Fibroblast of lung (primary cell): ENCODE measurements around the gene RAB40B. TPM values are rescaled to one million over a fixed set of nuclear protein-coding genes. Genes with fewer than 3 reads are reported as not detected.

ENCODE experiments used
- DNase-seq, 2 donors: peaks; one replicate each; pipeline versions ENCODE4 v3.0.0 to v3.0.0-alpha.2; 2010; ENCODE audit warnings: low read depth in 2 of 2
- H2AFZ ChIP-seq: 2 replicates; pipeline ENCODE4 v1.5.1; 2012; ENCODE audit warnings: low read length, control low read depth, inconsistent platforms
- H3K27ac ChIP-seq: 2 replicates; pipeline ENCODE4 v1.5.1; 2011; ENCODE audit warnings: low read length, control low read depth; ENCODE audit not compliant: insufficient read depth
- H3K27me3 ChIP-seq: 2 replicates; pipeline ENCODE4 v1.5.1; 2011; ENCODE audit warnings: mild to moderate bottlenecking, low read length; ENCODE audit not compliant: control insufficient read depth, insufficient read depth
- H3K36me3 ChIP-seq: 2 replicates; pipeline ENCODE4 v1.5.1; 2011; ENCODE audit warnings: low read length; ENCODE audit not compliant: control insufficient read depth, insufficient read depth
- H3K4me1 ChIP-seq: 2 replicates; pipeline ENCODE4 v1.5.1; 2011; ENCODE audit warnings: low read length; ENCODE audit not compliant: control insufficient read depth, insufficient read depth; ENCODE audit errors: extremely low read depth
- H3K4me2 ChIP-seq: 2 replicates; pipeline ENCODE4 v1.5.1; 2011; ENCODE audit warnings: low read length, control low read depth; ENCODE audit not compliant: insufficient read depth; ENCODE audit errors: extremely low read depth
- H3K4me3 ChIP-seq, 4 experiments: fragments of 200-600 bp in 1 of 4; sonication (generic) in 1 of 4; replicated peaks in 1 of 4; 2 replicates each; pipeline ENCODE4 v1.5.1; 2011 to 2016; ENCODE audit warnings: low read length in 4 of 4, low read depth in 3 of 4, mild to moderate bottlenecking in 3 of 4, control low read depth in 2 of 4, inconsistent platforms in 1 of 4, mixed read lengths in 1 of 4; ENCODE audit not compliant: insufficient read depth in 1 of 4; ENCODE audit errors: control extremely low read depth in 1 of 4
- H3K79me2 ChIP-seq: 2 replicates; pipeline ENCODE4 v1.5.1; 2012; ENCODE audit warnings: mild to moderate bottlenecking, low read length, inconsistent platforms; ENCODE audit not compliant: control insufficient read depth, insufficient read depth
- H3K9ac ChIP-seq: 2 replicates; pipeline ENCODE4 v1.5.1; 2011; ENCODE audit warnings: mild to moderate bottlenecking, low read length, control low read depth; ENCODE audit not compliant: insufficient read depth
- H3K9me3 ChIP-seq: 2 replicates; pipeline ENCODE4 v1.5.1; 2012; ENCODE audit warnings: low read depth, low read length; ENCODE audit not compliant: control insufficient read depth, insufficient read depth
- H4K20me1 ChIP-seq: 2 replicates; pipeline ENCODE4 v1.5.1; 2011; ENCODE audit warnings: low read length; ENCODE audit not compliant: control insufficient read depth, insufficient read depth; ENCODE audit errors: extremely low read depth
- EZH2 ChIP-seq: IDR thresholded peaks from 2 replicates; pipeline ENCODE4 v1.5.1; 2012; ENCODE audit warnings: low read length, control low read depth, mild to moderate bottlenecking; ENCODE audit errors: missing control alignments
- polyA plus RNA-seq, 2 donors: library from polyadenylated mRNA; depleted of rRNA in 1 of 2; stranded (reverse) in 1 of 2; unstranded in 1 of 2; fragments of >200 nt; gene quantifications; 2 replicates each; pipeline ENCODE4 v1.2.1, GENCODE V29; 2011 to 2012; ENCODE audit warnings: missing spikeins in 1 of 2
- total RNA-seq: library from RNA; depleted of rRNA; stranded (reverse); fragments of >200 nt; gene quantifications from 2 replicates; pipeline ENCODE4 v1.2.1, GENCODE V29; 2014
- TF ChIP-seq, protein P1 (sequence below), 2 donors: IDR thresholded peaks in 1 of 2; conservative IDR thresholded peaks in 1 of 2; 1 replicate in 1 of 2; 2 replicates in 1 of 2; pipeline ENCODE4 v1.5.1; 2011 to 2012; ENCODE audit warnings: low read length in 2 of 2, control low read depth in 1 of 2, inconsistent platforms in 1 of 2, low read depth in 1 of 2, mild to moderate bottlenecking in 1 of 2

Gene RAB40B
- total and polyA plus RNA-seq, 2 donors (not counting 1 experiment from before 2014, with no cell fraction given): 3.3 TPM

DNA sequence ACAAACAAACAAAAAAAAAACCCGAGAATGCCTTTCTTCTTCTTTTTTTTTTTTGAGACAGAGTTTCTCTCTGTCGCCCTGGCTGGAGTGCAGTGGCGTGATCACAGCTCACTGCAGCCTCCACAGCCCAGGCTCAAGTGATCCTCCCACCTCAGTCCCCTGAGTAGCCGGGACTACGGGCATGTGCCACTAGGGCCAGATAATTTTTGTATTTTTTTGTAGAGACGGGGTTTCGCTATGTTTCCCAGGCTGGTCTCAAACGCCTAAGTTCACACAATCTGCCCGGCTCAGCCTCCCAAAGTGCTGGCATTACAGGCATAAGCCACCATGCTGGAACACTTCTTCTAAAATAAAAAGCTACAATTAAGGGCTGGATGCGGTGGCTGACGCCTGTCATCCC is 33.3 kb downstream of the RAB40B start:
- no peaks in the 10 kb centered on the region for H4K20me1 ChIP-seq
- H2AFZ ChIP-seq: no peak overlapping the region
- no peaks in the 10 kb centered on the region for H3K27me3 ChIP-seq
- no peak overlapping the region for H3K9ac ChIP-seq
- no peaks in the 10 kb centered on the region for H3K4me1 ChIP-seq
- TF ChIP-seq, protein P1, sequence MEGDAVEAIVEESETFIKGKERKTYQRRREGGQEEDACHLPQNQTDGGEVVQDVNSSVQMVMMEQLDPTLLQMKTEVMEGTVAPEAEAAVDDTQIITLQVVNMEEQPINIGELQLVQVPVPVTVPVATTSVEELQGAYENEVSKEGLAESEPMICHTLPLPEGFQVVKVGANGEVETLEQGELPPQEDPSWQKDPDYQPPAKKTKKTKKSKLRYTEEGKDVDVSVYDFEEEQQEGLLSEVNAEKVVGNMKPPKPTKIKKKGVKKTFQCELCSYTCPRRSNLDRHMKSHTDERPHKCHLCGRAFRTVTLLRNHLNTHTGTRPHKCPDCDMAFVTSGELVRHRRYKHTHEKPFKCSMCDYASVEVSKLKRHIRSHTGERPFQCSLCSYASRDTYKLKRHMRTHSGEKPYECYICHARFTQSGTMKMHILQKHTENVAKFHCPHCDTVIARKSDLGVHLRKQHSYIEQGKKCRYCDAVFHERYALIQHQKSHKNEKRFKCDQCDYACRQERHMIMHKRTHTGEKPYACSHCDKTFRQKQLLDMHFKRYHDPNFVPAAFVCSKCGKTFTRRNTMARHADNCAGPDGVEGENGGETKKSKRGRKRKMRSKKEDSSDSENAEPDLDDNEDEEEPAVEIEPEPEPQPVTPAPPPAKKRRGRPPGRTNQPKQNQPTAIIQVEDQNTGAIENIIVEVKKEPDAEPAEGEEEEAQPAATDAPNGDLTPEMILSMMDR (conservative IDR thresholded peaks at IDR 0.05 in 1 of 2, IDR thresholded peaks at IDR 0.05 in 1 of 2; ENCODE audit: low read depth in 1 of 2, low read length in 2 of 2): no peak
- no peak for TF ChIP-seq EZH2
- H3K27ac ChIP-seq: no peak overlapping the region
- H3K9me3 ChIP-seq: no peaks in the 10 kb centered on the region
- H3K36me3 ChIP-seq: no peaks in the 10 kb centered on the region
- H3K79me2 ChIP-seq: no peaks in the 10 kb centered on the region
- no peak overlapping the region for H3K4me2 ChIP-seq
- DNase-seq: no peak
- H3K4me3 ChIP-seq: no peak overlapping the region

DNA sequence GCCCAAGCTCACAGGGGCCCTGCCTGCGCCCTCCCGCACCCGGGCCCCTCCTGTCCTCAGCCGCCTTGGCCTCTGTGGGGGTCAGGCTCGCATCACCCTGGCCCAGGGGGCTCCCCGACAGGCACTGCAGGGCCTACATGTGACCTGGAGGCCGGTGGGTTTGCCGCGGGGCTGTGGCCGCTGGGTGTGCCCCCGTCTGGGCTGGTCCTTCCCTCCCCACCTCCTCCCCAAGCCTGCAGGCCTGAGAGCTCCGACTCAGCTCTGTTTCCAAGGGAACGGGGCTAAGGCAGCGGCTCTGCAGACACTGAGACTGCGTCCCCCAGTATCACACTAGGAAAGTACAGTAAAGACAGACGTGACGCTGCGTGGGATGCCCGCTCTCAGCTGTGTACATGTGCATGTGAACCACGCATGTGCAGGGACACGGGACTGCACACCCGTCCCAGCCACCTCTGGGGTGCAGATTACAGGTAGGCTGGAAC is 33.8 kb downstream of the RAB40B start:
- no peaks in the 10 kb centered on the region for H4K20me1 ChIP-seq
- H3K9ac ChIP-seq: no peak overlapping the region
- DNase-seq: no peak
- no peaks in the 10 kb centered on the region for H3K4me1 ChIP-seq
- no peak overlapping the region for H3K27ac ChIP-seq
- H3K9me3 ChIP-seq: peaks cover 3% of the 10 kb centered on the region
- H3K4me3 ChIP-seq: no peak overlapping the region
- H3K4me2 ChIP-seq: no peak overlapping the region
- H3K79me2 ChIP-seq: no peaks in the 10 kb centered on the region
- no peaks in the 10 kb centered on the region for H3K36me3 ChIP-seq
- no peaks in the 10 kb centered on the region for H3K27me3 ChIP-seq
- TF ChIP-seq EZH2: no peak
- H2AFZ ChIP-seq: no peak overlapping the region

DNA sequence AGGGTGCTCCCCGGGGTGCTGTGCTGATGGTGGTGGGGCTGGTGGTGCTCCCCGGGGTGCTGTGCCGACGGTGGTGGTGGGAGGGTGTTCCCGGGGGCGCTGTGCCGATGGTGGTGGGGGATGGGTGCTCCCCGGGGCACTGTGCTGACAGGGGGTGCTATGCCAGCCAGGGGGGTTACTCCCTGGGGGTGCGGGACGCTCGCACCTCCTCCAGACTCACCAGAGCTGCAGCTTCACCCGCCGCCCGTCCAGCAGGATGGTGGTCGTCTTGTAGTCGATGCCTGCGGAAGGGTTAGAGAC is 34.3 kb downstream of the RAB40B start:
- H3K36me3 ChIP-seq: no peaks in the 10 kb centered on the region
- no peaks in the 10 kb centered on the region for H3K27me3 ChIP-seq
- TF ChIP-seq, protein P1 (conservative IDR thresholded peaks at IDR 0.05 in 1 of 2, IDR thresholded peaks at IDR 0.05 in 1 of 2; ENCODE audit: low read depth in 1 of 2, low read length in 2 of 2): no peak
- TF ChIP-seq EZH2: no peak
- H3K4me1 ChIP-seq: no peaks in the 10 kb centered on the region
- no peak overlapping the region for H3K4me3 ChIP-seq
- no peaks in the 10 kb centered on the region for H3K79me2 ChIP-seq
- H3K9me3 ChIP-seq: peaks cover 3% of the 10 kb centered on the region
- H2AFZ ChIP-seq: no peak overlapping the region
- no peak overlapping the region for H3K9ac ChIP-seq
- H3K27ac ChIP-seq: no peak overlapping the region
- H3K4me2 ChIP-seq: no peak overlapping the region
- no peak for DNase-seq
- H4K20me1 ChIP-seq: no peaks in the 10 kb centered on the region
